Ishikawa (cell line): ENCODE measurements around the gene SC5D.

Source experiments
- CEBPB ChIP-seq: IDR thresholded peaks from 2 replicates; pipeline ENCODE4 v1.6.1; 2012
- CREB1 ChIP-seq: IDR thresholded peaks from 2 replicates; pipeline ENCODE4 v1.6.1; 2012; ENCODE audit warnings: low read depth
- EGR1 ChIP-seq: IDR thresholded peaks from 2 replicates; pipeline ENCODE4 v1.6.1; 2012
- EP300 ChIP-seq: IDR thresholded peaks from 2 replicates; pipeline ENCODE4 v1.6.1; 2012; ENCODE audit warnings: borderline replicate concordance
- FOXM1 ChIP-seq: IDR thresholded peaks from 2 replicates; pipeline ENCODE4 v1.6.1; 2012; ENCODE audit warnings: low read depth, borderline replicate concordance
- MAX ChIP-seq: IDR thresholded peaks from 2 replicates; pipeline ENCODE4 v1.6.1; 2012
- NFIC ChIP-seq: IDR thresholded peaks from 2 replicates; pipeline ENCODE4 v1.6.1; 2012
- RAD21 ChIP-seq: IDR thresholded peaks from 2 replicates; pipeline ENCODE4 v1.6.1; 2012; ENCODE audit warnings: low read depth
- REST ChIP-seq: IDR thresholded peaks from 2 replicates; pipeline ENCODE4 v1.6.1; 2012; ENCODE audit warnings: low read depth, mild to moderate bottlenecking
- TAF1 ChIP-seq: IDR thresholded peaks from 2 replicates; pipeline ENCODE4 v1.6.1; 2012; ENCODE audit warnings: low read depth, mild to moderate bottlenecking
- TCF12 ChIP-seq: IDR thresholded peaks from 2 replicates; pipeline ENCODE4 v1.6.1; 2012; ENCODE audit warnings: low read depth
- TEAD4 ChIP-seq: IDR thresholded peaks from 2 replicates; pipeline ENCODE4 v1.6.1; 2012
- USF1 ChIP-seq: IDR thresholded peaks from 2 replicates; pipeline ENCODE4 v1.6.1; 2012
- YY1 ChIP-seq: IDR thresholded peaks from 2 replicates; pipeline ENCODE4 v1.6.1; 2012; ENCODE audit warnings: low read depth
- ZBTB7A ChIP-seq: IDR thresholded peaks from 2 replicates; pipeline ENCODE4 v1.6.1; 2012; ENCODE audit warnings: low read depth

The SC5D gene

GRCh38 chr11:121257289-121257688 is 35.3 kb upstream of the SC5D start:
- TF ChIP-seq TCF12: no peak
- no peak for TF ChIP-seq ZBTB7A
- TF ChIP-seq EGR1: no peak
- TF ChIP-seq YY1: no peak

GRCh38 chr11:121257976-121258375 is 34.6 kb upstream of the SC5D start:
- TF ChIP-seq YY1: no peak
- no peak for TF ChIP-seq ZBTB7A
- TF ChIP-seq FOXM1: no peak
- TF ChIP-seq USF1: no peak
- TF ChIP-seq CREB1: no peak
- no peak for TF ChIP-seq NFIC
- no peak for TF ChIP-seq EP300
- TF ChIP-seq TAF1: no peak
- no peak for TF ChIP-seq CEBPB
- no peak for TF ChIP-seq EGR1
- no peak for TF ChIP-seq REST
- TF ChIP-seq RAD21: no peak
- TF ChIP-seq TEAD4: no peak
- no peak for TF ChIP-seq MAX

GRCh38 chr11:121265586-121265985 is 27.0 kb upstream of the SC5D start:
- TF ChIP-seq USF1 (no peak), CEBPB (no peak), EP300 (no peak), NFIC (no peak), REST (no peak), TEAD4 (no peak), YY1 (no peak), EGR1 (no peak), CREB1 (no peak), FOXM1 (no peak), TCF12 (no peak), RAD21 (no peak), MAX (no peak), TAF1 (no peak), ZBTB7A (no peak)

GRCh38 chr11:121268581-121268980 is 24.0 kb upstream of the SC5D start:
- no peak for TF ChIP-seq EP300

GRCh38 chr11:121270001-121270678 is 22.4 kb upstream of the SC5D start:
- TF ChIP-seq CEBPB: no peak
- TF ChIP-seq REST: no peak
- no peak for TF ChIP-seq EP300
- TF ChIP-seq FOXM1: no peak
- TF ChIP-seq NFIC: no peak
- no peak for TF ChIP-seq CREB1
- no peak for TF ChIP-seq RAD21
- no peak for TF ChIP-seq ZBTB7A
- no peak for TF ChIP-seq EGR1
- TF ChIP-seq MAX: no peak
- TF ChIP-seq USF1: no peak
- no peak for TF ChIP-seq TAF1
